Kidney capillary endothelial cell (primary cell): ENCODE measurements around the gene CYSLTR2.
"Not testable (repeated sequence)": the region's sequence is repeated elsewhere in the genome, so short reads cannot be mapped to it uniquely, and the experiment has no call there.

Experiments used
- DNase-seq: peaks from one replicate; pipeline ENCODE4 v3.0.0-alpha.2; 2018; ENCODE audit warnings: low spot score

The CYSLTR2 gene

GRCh38 chr13:48696676-48697075, 42.9 kb downstream of the CYSLTR2 start:
- not testable (repeated sequence) for DNase-seq

- DNase-seq, result no peak
These were observed 53.7 kb downstream of the CYSLTR2 start for GRCh38 chr13:48707405-48707804.

GRCh38 chr13:48708764-48709163, 55.0 kb downstream of the CYSLTR2 start:
- no peak for DNase-seq

- no peak for DNase-seq
These were observed 55.5 kb downstream of the CYSLTR2 start for GRCh38 chr13:48709213-48709612.

- DNase-seq, result no peak
These were observed 56.4 kb downstream of the CYSLTR2 start for GRCh38 chr13:48710160-48710559.

- DNase-seq, result no peak
These were observed 58.4 kb downstream of the CYSLTR2 start for GRCh38 chr13:48712141-48712540.

GRCh38 chr13:48715977-48716376, 62.2 kb downstream of the CYSLTR2 start:
- no peak for DNase-seq

- DNase-seq, result no peak
These were observed 66.9 kb downstream of the CYSLTR2 start for GRCh38 chr13:48720621-48721020.

- DNase-seq, result no peak
These were observed 69.4 kb downstream of the CYSLTR2 start for GRCh38 chr13:48723168-48723567.

GRCh38 chr13:48725271-48725670, 71.5 kb downstream of the CYSLTR2 start:
- no peak for DNase-seq

GRCh38 chr13:48726711-48727110, 73.0 kb downstream of the CYSLTR2 start:
- DNase-seq, result no peak

- DNase-seq, result no peak
These were observed 73.7 kb downstream of the CYSLTR2 start for GRCh38 chr13:48727241-48728011.

- DNase-seq, result no peak
These were observed 74.5 kb downstream of the CYSLTR2 start for GRCh38 chr13:48728226-48728625.

GRCh38 chr13:48728876-48729275, 75.1 kb downstream of the CYSLTR2 start:
- DNase-seq, result no peak

- no peak for DNase-seq
These were observed 76.1 kb downstream of the CYSLTR2 start for GRCh38 chr13:48729856-48730255.

GRCh38 chr13:48731001-48731658, 77.4 kb downstream of the CYSLTR2 start:
- peak; percentile 21 for DNase-seq

GRCh38 chr13:48731957-48732569, 78.3 kb downstream of the CYSLTR2 start:
- DNase-seq, result peak; percentile 14

GRCh38 chr13:48733739-48734335, 80.1 kb downstream of the CYSLTR2 start:
- no peak for DNase-seq

- no peak for DNase-seq
These were observed 81.8 kb downstream of the CYSLTR2 start for GRCh38 chr13:48735571-48735970.

GRCh38 chr13:48737689-48738088, 84.0 kb downstream of the CYSLTR2 start:
- no peak for DNase-seq

GRCh38 chr13:48738311-48738710, 84.6 kb downstream of the CYSLTR2 start:
- DNase-seq, result no peak

GRCh38 chr13:48739386-48739964, 85.7 kb downstream of the CYSLTR2 start:
- DNase-seq, result no peak
